Measurements from ENCODE around the gene HS3ST2.

DNA sequence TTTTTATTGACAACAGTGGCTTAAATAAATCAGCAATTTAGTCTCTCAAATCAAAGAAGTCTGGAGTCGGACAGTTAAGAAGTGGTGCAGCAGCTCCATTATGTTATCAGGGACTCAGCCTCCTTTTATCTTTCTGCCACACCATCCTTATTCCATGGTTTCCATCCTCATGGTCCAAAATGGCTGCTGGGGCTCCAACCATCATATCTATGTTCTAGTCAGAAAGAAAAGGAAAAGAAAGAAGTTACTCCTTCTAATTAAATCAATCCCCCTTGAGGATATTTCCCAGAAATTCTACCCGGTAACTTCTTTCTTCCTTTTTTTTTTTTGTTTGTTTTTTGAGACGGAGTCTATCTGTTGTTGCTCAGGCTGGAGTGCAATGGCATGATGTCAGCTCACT is 109.5 kb downstream of the HS3ST2 start:
- TF ChIP-seq, protein P1, sequence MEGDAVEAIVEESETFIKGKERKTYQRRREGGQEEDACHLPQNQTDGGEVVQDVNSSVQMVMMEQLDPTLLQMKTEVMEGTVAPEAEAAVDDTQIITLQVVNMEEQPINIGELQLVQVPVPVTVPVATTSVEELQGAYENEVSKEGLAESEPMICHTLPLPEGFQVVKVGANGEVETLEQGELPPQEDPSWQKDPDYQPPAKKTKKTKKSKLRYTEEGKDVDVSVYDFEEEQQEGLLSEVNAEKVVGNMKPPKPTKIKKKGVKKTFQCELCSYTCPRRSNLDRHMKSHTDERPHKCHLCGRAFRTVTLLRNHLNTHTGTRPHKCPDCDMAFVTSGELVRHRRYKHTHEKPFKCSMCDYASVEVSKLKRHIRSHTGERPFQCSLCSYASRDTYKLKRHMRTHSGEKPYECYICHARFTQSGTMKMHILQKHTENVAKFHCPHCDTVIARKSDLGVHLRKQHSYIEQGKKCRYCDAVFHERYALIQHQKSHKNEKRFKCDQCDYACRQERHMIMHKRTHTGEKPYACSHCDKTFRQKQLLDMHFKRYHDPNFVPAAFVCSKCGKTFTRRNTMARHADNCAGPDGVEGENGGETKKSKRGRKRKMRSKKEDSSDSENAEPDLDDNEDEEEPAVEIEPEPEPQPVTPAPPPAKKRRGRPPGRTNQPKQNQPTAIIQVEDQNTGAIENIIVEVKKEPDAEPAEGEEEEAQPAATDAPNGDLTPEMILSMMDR (IDR thresholded peaks at IDR 0.05), result no peak
- TF ChIP-seq POLR2AphosphoS5 (IDR thresholded peaks at IDR 0.05), result no peak

Measured in esophagus muscularis mucosa (tissue), 3 donors.